GM23248 (cell line): ENCODE data around the gene SUPT3H. TPM values are rescaled to one million over a fixed set of nuclear protein-coding genes. Genes with fewer than 3 reads are reported as not detected.

Experiments
- DNase-seq: peaks from one replicate; pipeline ENCODE4 v3.0.0-alpha.2; 2015
- H2AFZ ChIP-seq: fragments of 200-600 bp; sonication (generic); 2 replicates; pipeline ENCODE4 v1.6.1; 2016; ENCODE audit warnings: antibody characterized with exemption
- H3F3A ChIP-seq: fragments of 200-600 bp; sonication (generic); 2 replicates; pipeline ENCODE4 v1.6.1; 2016; ENCODE audit warnings: mild to moderate bottlenecking, antibody characterized with exemption, mixed run types; ENCODE audit not compliant: insufficient read depth
- H3K27ac ChIP-seq: fragments of 200-600 bp; sonication (generic); 2 replicates; pipeline ENCODE4 v1.5.1; 2016; ENCODE audit warnings: mild to moderate bottlenecking
- H3K27me3 ChIP-seq: fragments of 200-600 bp; sonication (generic); replicated peaks from 2 replicates; pipeline ENCODE4 v1.6.1; 2016; ENCODE audit warnings: mild to moderate bottlenecking; ENCODE audit not compliant: insufficient read depth
- H3K36me3 ChIP-seq: fragments of 200-600 bp; sonication (generic); 2 replicates; pipeline ENCODE4 v1.6.1; 2016; ENCODE audit warnings: low read depth, mild to moderate bottlenecking
- H3K4me1 ChIP-seq: fragments of 200-600 bp; sonication (generic); 2 replicates; pipeline ENCODE4 v1.6.1; 2016; ENCODE audit warnings: mild to moderate bottlenecking; ENCODE audit not compliant: insufficient read depth
- H3K4me2 ChIP-seq: fragments of 200-600 bp; sonication (generic); one replicate; pipeline ENCODE4 v1.6.1; 2016; ENCODE audit warnings: mild to moderate bottlenecking; ENCODE audit not compliant: unreplicated experiment
- H3K4me3 ChIP-seq: fragments of 200-600 bp; sonication (generic); 2 replicates; pipeline ENCODE4 v1.5.1; 2016; ENCODE audit warnings: mild to moderate bottlenecking
- H3K79me2 ChIP-seq: fragments of 200-600 bp; sonication (generic); 2 replicates; pipeline ENCODE4 v1.6.1; 2016; ENCODE audit warnings: mild to moderate bottlenecking; ENCODE audit not compliant: insufficient read depth
- H3K9ac ChIP-seq: fragments of 200-600 bp; sonication (generic); 2 replicates; pipeline ENCODE4 v1.6.1; 2016; ENCODE audit warnings: mild to moderate bottlenecking
- H3K9me2 ChIP-seq: fragments of 200-600 bp; sonication (generic); 2 replicates; pipeline ENCODE4 v1.6.1; 2016; ENCODE audit warnings: mixed run types, mild to moderate bottlenecking, moderate library complexity; ENCODE audit not compliant: insufficient read depth
- H3K9me3 ChIP-seq: fragments of 200-600 bp; sonication (generic); one replicate; pipeline ENCODE4 v1.6.1; 2017; ENCODE audit warnings: low read depth
- H4K20me1 ChIP-seq: fragments of 200-600 bp; sonication (generic); 2 replicates; pipeline ENCODE4 v1.6.0; 2016; ENCODE audit not compliant: insufficient read depth
- EZH2 ChIP-seq: fragments of 200-600 bp; sonication (generic); IDR thresholded peaks from 2 replicates; pipeline ENCODE4 v1.6.1; 2018; ENCODE audit warnings: antibody characterized with exemption, mild to moderate bottlenecking; ENCODE audit not compliant: insufficient read depth, poor library complexity, severe bottlenecking
- EZH2phosphoT487 ChIP-seq: fragments of 200-600 bp; sonication (generic); IDR thresholded peaks from 2 replicates; pipeline ENCODE4 v1.6.1; 2018; ENCODE audit warnings: antibody characterized with exemption, moderate library complexity, mild to moderate bottlenecking, low read depth; ENCODE audit not compliant: insufficient read depth
- WGBS, 2 experiments: methylation state at CpG; one replicate each; pipeline ENCODE4 v1.1.6; 2015 to 2017; ENCODE audit warnings: low lambda C conversion rate in 2 of 2, low coverage in 1 of 2; ENCODE audit errors: missing lambda C conversion rate in 2 of 2; 5-methylcytosine and 5-hydroxymethylcytosine counted together
- in situ Hi-C: fragments of 300-500 bp; cut with MboI; formaldehyde crosslinking; loops from 2 replicates; pipeline ENCODE4 v1.15.0; 2020
- polyA plus RNA-seq: library from polyadenylated mRNA; unstranded; fragments of >200 nt; fragmentation: Nextera tagmentation; extraction: Ambion mirVana; gene quantifications from 2 replicates; pipeline ENCODE4 v1.2.1, GENCODE V29; 2016
- total RNA-seq: library from RNA; depleted of rRNA; stranded (reverse); fragments of >200 nt; shearing (Covaris generic); gene quantifications from 2 replicates; pipeline ENCODE4 v1.2.3, GENCODE V29; 2014

The SUPT3H gene
- total and polyA plus RNA-seq, 2 experiments from 2014 or later = 9.3 to 12.4 TPM

- no peak overlapping the region for H3K9ac ChIP-seq
- H3K36me3 ChIP-seq = no peaks in the 10 kb centered on the region
- no peaks in the 10 kb centered on the region for H3K27me3 ChIP-seq
- no peaks in the 10 kb centered on the region for H4K20me1 ChIP-seq
- no peak overlapping the region for H3K27ac ChIP-seq
- H3K4me2 ChIP-seq = no peak overlapping the region
- no peak overlapping the region for H3K4me3 ChIP-seq
- no peak overlapping the region for H2AFZ ChIP-seq
- H3K9me2 ChIP-seq = no peaks in the 10 kb centered on the region
- H3K79me2 ChIP-seq = no peaks in the 10 kb centered on the region
- DNase-seq = peak; percentile 6
- H3K4me1 ChIP-seq = no peaks in the 10 kb centered on the region
- in situ Hi-C loops = no loop called here
- WGBS, 2 experiments = 97 to 100% methylated on average over 3 of the region's 3 CpGs
- no peaks in the 10 kb centered on the region for H3K9me3 ChIP-seq
- no peaks in the 10 kb centered on the region for H3F3A ChIP-seq
- TF ChIP-seq EZH2 (no peak), EZH2phosphoT487 (no peak)
Observed at GRCh38 chr6:45163952-45164766, 213.6 kb downstream of the SUPT3H start.

- WGBS, 2 experiments = 92 to 94% methylated on average over 4 of the region's 4 CpGs
- Histone ChIP-seq H3K9me3 (no peaks in the 10 kb centered on the region), H3K27ac (no peak overlapping the region), H2AFZ (no peak overlapping the region), H3K79me2 (no peaks in the 10 kb centered on the region), H3K9ac (no peak overlapping the region), H3K4me2 (no peak overlapping the region), H4K20me1 (no peaks in the 10 kb centered on the region), H3K9me2 (no peaks in the 10 kb centered on the region), H3F3A (no peaks in the 10 kb centered on the region), H3K27me3 (no peaks in the 10 kb centered on the region), H3K4me1 (no peaks in the 10 kb centered on the region), H3K4me3 (no peak overlapping the region), H3K36me3 (no peaks in the 10 kb centered on the region)
- no peak for TF ChIP-seq EZH2
- no peak for TF ChIP-seq EZH2phosphoT487
- DNase-seq = no peak
- in situ Hi-C loops = no loop called here
Observed at GRCh38 chr6:45160305-45160704, 217.4 kb downstream of the SUPT3H start.

DNA sequence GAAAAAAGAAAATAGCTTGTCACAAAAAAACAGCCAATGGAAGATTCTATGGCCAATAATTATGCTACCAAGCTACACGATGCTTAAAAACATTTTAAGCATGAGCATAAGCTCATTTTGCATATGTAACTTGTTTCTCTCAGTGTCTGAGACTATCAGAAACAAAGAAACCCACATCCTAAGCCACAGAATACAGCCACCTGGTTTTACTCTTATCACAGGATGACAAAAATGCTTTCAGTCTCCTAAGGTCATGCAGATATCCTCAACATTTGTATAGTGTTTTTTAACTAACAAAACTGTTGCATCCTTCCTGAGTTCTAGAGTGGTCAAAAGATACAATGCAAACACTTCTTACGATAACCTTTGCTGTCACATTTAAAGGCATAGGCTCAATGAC, 221.7 kb downstream of the SUPT3H start:
- WGBS, 2 experiments = 95 to 97% methylated on average over 2 of the region's 2 CpGs
- H3K36me3 ChIP-seq = no peaks in the 10 kb centered on the region
- no peaks in the 10 kb centered on the region for H3K79me2 ChIP-seq
- no peak overlapping the region for H3K9ac ChIP-seq
- H3K4me1 ChIP-seq = no peaks in the 10 kb centered on the region
- H3F3A ChIP-seq = no peaks in the 10 kb centered on the region
- no peak overlapping the region for H3K4me2 ChIP-seq
- in situ Hi-C loops = no loop called here
- no peak overlapping the region for H2AFZ ChIP-seq
- H3K27me3 ChIP-seq = no peaks in the 10 kb centered on the region
- no peaks in the 10 kb centered on the region for H4K20me1 ChIP-seq
- no peaks in the 10 kb centered on the region for H3K9me3 ChIP-seq
- no peak for DNase-seq
- no peak overlapping the region for H3K27ac ChIP-seq
- TF ChIP-seq EZH2phosphoT487 (no peak), EZH2 (no peak)
- H3K9me2 ChIP-seq = no peaks in the 10 kb centered on the region
- H3K4me3 ChIP-seq = no peak overlapping the region

DNA sequence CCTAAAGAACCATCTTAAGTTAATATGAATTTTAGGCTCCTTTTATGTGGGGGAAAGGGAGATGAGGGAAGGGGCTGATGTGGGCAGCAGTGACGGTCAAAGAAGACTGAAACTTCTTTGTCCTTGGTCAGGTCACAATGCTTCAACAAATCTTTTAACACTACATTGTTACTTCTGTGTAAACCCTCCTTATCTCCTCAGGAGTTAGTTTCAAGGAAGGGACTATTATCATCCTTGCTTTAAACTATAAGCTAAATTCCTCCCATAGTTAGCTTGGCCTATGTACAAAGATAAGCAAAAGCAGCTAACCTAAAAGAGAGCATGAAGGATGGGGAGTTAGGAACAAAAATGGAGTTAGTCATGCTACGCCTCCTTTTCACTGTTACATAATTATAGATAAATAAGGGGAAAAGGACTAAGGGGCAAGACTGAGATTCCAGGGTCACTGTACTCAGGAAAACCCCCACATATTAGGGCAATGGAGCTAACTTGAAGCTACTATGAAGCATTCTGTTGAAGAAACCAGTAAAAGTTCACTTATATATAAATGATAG, 222.3 kb downstream of the SUPT3H start:
- Histone ChIP-seq H4K20me1 (no peaks in the 10 kb centered on the region), H3K27ac (no peak overlapping the region), H3K4me3 (no peak overlapping the region), H3K9me2 (no peaks in the 10 kb centered on the region), H3F3A (no peaks in the 10 kb centered on the region), H3K9ac (no peak overlapping the region), H3K9me3 (no peaks in the 10 kb centered on the region), H2AFZ (no peak overlapping the region), H3K36me3 (no peaks in the 10 kb centered on the region), H3K27me3 (no peaks in the 10 kb centered on the region), H3K4me1 (no peaks in the 10 kb centered on the region), H3K4me2 (no peak overlapping the region), H3K79me2 (no peaks in the 10 kb centered on the region)
- WGBS, 2 experiments = 98 to 100% methylated on average over 2 of the region's 2 CpGs
- in situ Hi-C loops = no loop called here
- no peak for TF ChIP-seq EZH2
- no peak for TF ChIP-seq EZH2phosphoT487
- DNase-seq = no peak
